ENCODE measurements around the gene AHI1.

The AHI1 gene

GRCh38 chr6:135390458-135390857 lies 107.1 kb downstream of the AHI1 start:
- Histone ChIP-seq H2BK120ac (ENCODE audit: low read depth, low read length) (no peak overlapping the region), H2AFZ (ENCODE audit: low read length) (no peak overlapping the region), H3K4me2 (ENCODE audit: insufficient read depth, low read length, poor library complexity, severe bottlenecking) (no peak overlapping the region), H3K23ac (ENCODE audit: low read depth, low read length, poor library complexity) (no peak overlapping the region), H3K36me3 (replicated peaks in 1 of 2; ENCODE audit: control insufficient read depth in 2 of 2, insufficient read depth in 2 of 2, low read length in 2 of 2) (peaks cover 1 to 5% of the 10 kb centered on the region in 2 donors), H3K27ac (replicated peaks; ENCODE audit: low read length) (no peak overlapping the region), H3K14ac (ENCODE audit: low read length) (no peak overlapping the region), H3K4me1 (ENCODE audit: control insufficient read depth in 2 of 2, insufficient read depth in 1 of 2, low read depth in 1 of 2, low read length in 2 of 2) (no peaks in the 10 kb centered on the region), H2AK5ac (ENCODE audit: low read depth, low read length) (no peak overlapping the region), H3K4me3 (ENCODE audit: low read length in 2 of 2) (no peak overlapping the region), H2BK12ac (ENCODE audit: low read length) (no peak overlapping the region), H3K18ac (ENCODE audit: low read length) (no peak overlapping the region), H3K27me3 (ENCODE audit: control insufficient read depth in 3 of 3, insufficient read depth in 3 of 3, low read depth in 1 of 3, low read length in 3 of 3) (no peaks in the 10 kb centered on the region), H3K9ac (ENCODE audit: low read depth, low read length, poor library complexity) (no peak overlapping the region), H4K8ac (ENCODE audit: low read depth, low read length) (no peak overlapping the region), H4K91ac (ENCODE audit: low read depth, low read length, poor library complexity) (no peak overlapping the region), H3K9me3 (replicated peaks in 1 of 2; ENCODE audit: control insufficient read depth in 2 of 2, insufficient read depth in 1 of 2, low read depth in 1 of 2, low read length in 2 of 2) (no peaks in the 10 kb centered on the region), H3K79me1 (ENCODE audit: low read depth, low read length) (no peaks in the 10 kb centered on the region), H2BK15ac (ENCODE audit: low read length) (no peak overlapping the region), H3K4ac (ENCODE audit: low read length) (no peak overlapping the region), H2BK5ac (ENCODE audit: low read length) (no peak overlapping the region)
- DNase-seq (ENCODE audit: low spot score) = no peak
- WGBS, 2 donors (ENCODE audit: extremely low coverage in 2 of 2, insufficient read length in 2 of 2, insufficient replicate concordance in 1 of 2) = no CpG with 5 or more reads among the region's 4 CpGs

DNA sequence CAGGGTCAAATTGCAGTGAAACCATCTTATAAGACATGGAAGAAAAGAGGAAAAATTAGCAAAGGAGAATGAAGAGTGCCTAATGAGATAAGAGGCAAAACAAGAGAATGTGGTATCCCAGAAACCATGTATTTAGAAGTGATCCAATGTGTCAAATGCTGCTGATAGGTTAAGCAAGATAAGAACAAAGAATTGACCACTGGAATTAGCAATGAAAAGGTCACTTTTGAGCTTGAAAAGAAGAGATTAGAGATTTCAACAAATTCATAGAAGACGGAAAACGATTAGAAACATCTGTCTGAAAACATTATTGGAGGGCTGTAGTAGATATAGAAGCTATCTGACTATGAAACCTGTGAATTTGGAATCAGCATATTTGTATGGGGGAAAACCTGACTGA lies 112.2 kb downstream of the AHI1 start:
- H2BK120ac ChIP-seq (ENCODE audit: low read depth, low read length) = no peak overlapping the region
- H2BK12ac ChIP-seq (ENCODE audit: low read length) = no peak overlapping the region
- H3K27ac ChIP-seq (replicated peaks; ENCODE audit: low read length) = no peak overlapping the region
- no peaks in the 10 kb centered on the region for H3K79me1 ChIP-seq (ENCODE audit: low read depth, low read length)
- H3K23ac ChIP-seq (ENCODE audit: low read depth, low read length, poor library complexity) = no peak overlapping the region
- H3K27me3 ChIP-seq (ENCODE audit: control insufficient read depth in 3 of 3, insufficient read depth in 3 of 3, low read depth in 1 of 3, low read length in 3 of 3) = no peaks in the 10 kb centered on the region
- no peak overlapping the region for H2BK15ac ChIP-seq (ENCODE audit: low read length)
- H3K9me3 ChIP-seq (replicated peaks in 1 of 2; ENCODE audit: control insufficient read depth in 2 of 2, insufficient read depth in 1 of 2, low read depth in 1 of 2, low read length in 2 of 2) = no peaks in the 10 kb centered on the region
- no peak overlapping the region for H3K18ac ChIP-seq (ENCODE audit: low read length)
- H3K4ac ChIP-seq (ENCODE audit: low read length) = no peak overlapping the region
- H4K91ac ChIP-seq (ENCODE audit: low read depth, low read length, poor library complexity) = no peak overlapping the region
- H3K4me2 ChIP-seq (ENCODE audit: insufficient read depth, low read length, poor library complexity, severe bottlenecking) = no peak overlapping the region
- no peak overlapping the region for H3K4me3 ChIP-seq (ENCODE audit: low read length in 2 of 2)
- DNase-seq (ENCODE audit: low spot score) = no peak
- peaks cover 0 to 5% of the 10 kb centered on the region in 2 donors for H3K36me3 ChIP-seq (replicated peaks in 1 of 2; ENCODE audit: control insufficient read depth in 2 of 2, insufficient read depth in 2 of 2, low read length in 2 of 2)
- no peak overlapping the region for H3K14ac ChIP-seq (ENCODE audit: low read length)
- WGBS, 2 donors (ENCODE audit: extremely low coverage in 2 of 2, insufficient read length in 2 of 2, insufficient replicate concordance in 1 of 2) = no CpG with 5 or more reads among the region's 2 CpGs
- no peaks in the 10 kb centered on the region for H3K4me1 ChIP-seq (ENCODE audit: control insufficient read depth in 2 of 2, insufficient read depth in 1 of 2, low read depth in 1 of 2, low read length in 2 of 2)
- H2AFZ ChIP-seq (ENCODE audit: low read length) = no peak overlapping the region
- H4K8ac ChIP-seq (ENCODE audit: low read depth, low read length) = no peak overlapping the region
- no peak overlapping the region for H3K9ac ChIP-seq (ENCODE audit: low read depth, low read length, poor library complexity)
- no peak overlapping the region for H2AK5ac ChIP-seq (ENCODE audit: low read depth, low read length)
- H2BK5ac ChIP-seq (ENCODE audit: low read length) = no peak overlapping the region

DNA sequence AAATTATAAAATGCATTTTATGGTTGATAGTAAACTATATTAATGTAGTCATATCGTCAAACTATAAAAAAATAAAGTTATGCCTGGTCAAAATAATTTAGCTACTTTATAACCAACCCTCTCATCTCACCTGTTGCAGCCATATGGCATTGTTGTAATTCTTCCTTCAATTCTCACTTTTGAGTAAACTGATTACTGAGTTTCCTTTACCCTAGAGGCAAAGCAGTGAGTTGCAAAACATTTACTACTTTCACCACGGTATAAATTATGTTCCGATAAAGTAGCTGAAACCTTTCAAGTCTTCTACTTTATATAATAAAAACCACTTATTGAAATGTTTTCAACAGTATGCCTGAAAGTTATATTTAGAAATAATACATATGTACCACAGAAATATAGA lies 113.8 kb downstream of the AHI1 start:
- Histone ChIP-seq H3K27me3 (ENCODE audit: control insufficient read depth in 3 of 3, insufficient read depth in 3 of 3, low read depth in 1 of 3, low read length in 3 of 3) (no peaks in the 10 kb centered on the region), H3K36me3 (replicated peaks in 1 of 2; ENCODE audit: control insufficient read depth in 2 of 2, insufficient read depth in 2 of 2, low read length in 2 of 2) (peaks cover 0 to 5% of the 10 kb centered on the region in 2 donors), H2BK15ac (ENCODE audit: low read length) (no peak overlapping the region), H3K4ac (ENCODE audit: low read length) (no peak overlapping the region), H3K27ac (replicated peaks; ENCODE audit: low read length) (no peak overlapping the region), H3K79me1 (ENCODE audit: low read depth, low read length) (no peaks in the 10 kb centered on the region), H3K9me3 (replicated peaks in 1 of 2; ENCODE audit: control insufficient read depth in 2 of 2, insufficient read depth in 1 of 2, low read depth in 1 of 2, low read length in 2 of 2) (no peaks in the 10 kb centered on the region), H3K14ac (ENCODE audit: low read length) (no peak overlapping the region), H2AK5ac (ENCODE audit: low read depth, low read length) (no peak overlapping the region), H4K91ac (ENCODE audit: low read depth, low read length, poor library complexity) (no peak overlapping the region), H3K4me2 (ENCODE audit: insufficient read depth, low read length, poor library complexity, severe bottlenecking) (no peak overlapping the region), H2BK120ac (ENCODE audit: low read depth, low read length) (no peak overlapping the region), H3K9ac (ENCODE audit: low read depth, low read length, poor library complexity) (no peak overlapping the region), H2BK12ac (ENCODE audit: low read length) (no peak overlapping the region), H2AFZ (ENCODE audit: low read length) (no peak overlapping the region), H3K4me1 (ENCODE audit: control insufficient read depth in 2 of 2, insufficient read depth in 1 of 2, low read depth in 1 of 2, low read length in 2 of 2) (no peaks in the 10 kb centered on the region), H3K4me3 (ENCODE audit: low read length in 2 of 2) (no peak overlapping the region), H3K18ac (ENCODE audit: low read length) (no peak overlapping the region), H3K23ac (ENCODE audit: low read depth, low read length, poor library complexity) (no peak overlapping the region), H4K8ac (ENCODE audit: low read depth, low read length) (no peak overlapping the region), H2BK5ac (ENCODE audit: low read length) (no peak overlapping the region)
- no CpG with 5 or more reads among the region's 3 CpGs for WGBS, 2 donors (ENCODE audit: extremely low coverage in 2 of 2, insufficient read length in 2 of 2, insufficient replicate concordance in 1 of 2)
- DNase-seq (ENCODE audit: low spot score) = no peak

DNA sequence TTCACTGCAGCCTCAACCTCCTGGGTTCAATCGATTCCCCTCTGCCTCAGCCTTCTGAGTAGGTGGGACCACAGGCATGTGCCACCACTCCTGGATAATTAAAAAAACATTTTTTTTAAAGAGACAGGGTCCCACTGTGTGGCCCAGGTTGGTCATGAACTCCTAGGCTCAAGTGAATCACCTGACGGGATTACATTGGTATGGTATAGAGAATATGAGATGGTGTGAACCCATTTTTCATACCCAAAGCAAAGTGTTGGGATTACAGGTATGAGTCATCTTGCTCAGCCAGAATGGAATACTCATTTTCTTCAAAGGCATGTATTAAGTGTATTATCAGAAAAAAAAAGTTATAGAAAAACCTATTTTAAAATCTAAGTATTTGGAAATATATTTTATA lies 114.2 kb downstream of the AHI1 start:
- H3K4ac ChIP-seq (ENCODE audit: low read length) = no peak overlapping the region
- no peak overlapping the region for H2BK12ac ChIP-seq (ENCODE audit: low read length)
- H3K4me1 ChIP-seq (ENCODE audit: control insufficient read depth in 2 of 2, insufficient read depth in 1 of 2, low read depth in 1 of 2, low read length in 2 of 2) = no peaks in the 10 kb centered on the region
- no peak overlapping the region for H2BK5ac ChIP-seq (ENCODE audit: low read length)
- H3K36me3 ChIP-seq (replicated peaks in 1 of 2; ENCODE audit: control insufficient read depth in 2 of 2, insufficient read depth in 2 of 2, low read length in 2 of 2) = peaks cover 0 to 5% of the 10 kb centered on the region in 2 donors
- no peaks in the 10 kb centered on the region for H3K9me3 ChIP-seq (replicated peaks in 1 of 2; ENCODE audit: control insufficient read depth in 2 of 2, insufficient read depth in 1 of 2, low read depth in 1 of 2, low read length in 2 of 2)
- no peak overlapping the region for H3K9ac ChIP-seq (ENCODE audit: low read depth, low read length, poor library complexity)
- no peak overlapping the region for H2BK120ac ChIP-seq (ENCODE audit: low read depth, low read length)
- H3K4me2 ChIP-seq (ENCODE audit: insufficient read depth, low read length, poor library complexity, severe bottlenecking) = no peak overlapping the region
- no peaks in the 10 kb centered on the region for H3K79me1 ChIP-seq (ENCODE audit: low read depth, low read length)
- H2AK5ac ChIP-seq (ENCODE audit: low read depth, low read length) = no peak overlapping the region
- no peak overlapping the region for H3K4me3 ChIP-seq (ENCODE audit: low read length in 2 of 2)
- no peaks in the 10 kb centered on the region for H3K27me3 ChIP-seq (ENCODE audit: control insufficient read depth in 3 of 3, insufficient read depth in 3 of 3, low read depth in 1 of 3, low read length in 3 of 3)
- H3K18ac ChIP-seq (ENCODE audit: low read length) = no peak overlapping the region
- no peak overlapping the region for H2BK15ac ChIP-seq (ENCODE audit: low read length)
- no CpG with 5 or more reads among the region's 2 CpGs for WGBS, 2 donors (ENCODE audit: extremely low coverage in 2 of 2, insufficient read length in 2 of 2, insufficient replicate concordance in 1 of 2)
- no peak for DNase-seq (ENCODE audit: low spot score)
- no peak overlapping the region for H2AFZ ChIP-seq (ENCODE audit: low read length)
- H3K23ac ChIP-seq (ENCODE audit: low read depth, low read length, poor library complexity) = no peak overlapping the region
- H3K27ac ChIP-seq (replicated peaks; ENCODE audit: low read length) = no peak overlapping the region
- no peak overlapping the region for H3K14ac ChIP-seq (ENCODE audit: low read length)
- no peak overlapping the region for H4K8ac ChIP-seq (ENCODE audit: low read depth, low read length)
- no peak overlapping the region for H4K91ac ChIP-seq (ENCODE audit: low read depth, low read length, poor library complexity)

All from neuronal stem cell (in vitro differentiated cells).